ENCODE measurements around the gene FBXW9.

DNA sequence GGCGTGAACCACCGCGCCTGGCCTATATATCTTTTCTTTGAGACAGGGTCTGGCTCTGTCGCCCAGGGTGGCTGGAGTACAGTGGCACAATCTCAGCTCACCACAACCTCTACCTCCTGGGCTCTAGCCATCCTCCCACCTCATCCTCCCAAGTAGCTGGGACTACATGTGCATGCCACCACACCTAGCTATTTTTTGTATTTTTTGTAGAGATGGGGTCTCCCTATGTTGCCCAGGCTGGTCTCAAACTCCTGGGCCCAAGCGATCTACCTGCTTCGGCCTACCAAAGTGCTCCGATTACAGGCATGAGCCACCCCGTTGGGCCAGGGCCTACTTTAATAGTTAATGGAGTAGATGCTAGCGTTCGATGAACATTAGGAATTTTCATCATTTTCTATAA is 23.9 kb upstream of the FBXW9 start:
- TF ChIP-seq FOXM1 (IDR thresholded peaks at IDR 0.05; ENCODE audit: borderline replicate concordance): no peak
- no peak for TF ChIP-seq SP1 (IDR thresholded peaks at IDR 0.05)
- no peak for TF ChIP-seq BHLHE40 (IDR thresholded peaks at IDR 0.05; ENCODE audit: borderline replicate concordance)
- TF ChIP-seq ZNF384 (IDR thresholded peaks at IDR 0.05): no peak

Measured in HEK293T (cell line).